K562 (cell line): ENCODE data around the gene CAPRIN2. TPM values are rescaled to one million over a fixed set of nuclear protein-coding genes. Genes with fewer than 3 reads are reported as not detected.

Experiments used
- ATAC-seq: fragments of 200-7000 bp; cut with Tn5 transposase; 3 replicates; pipeline ENCODE4 v1.9.1; 2020; ENCODE audit warnings: moderate library complexity
- BruUV-seq: library from RNA; stranded (reverse); fragments of 400-500 nt; replicated peaks from 2 replicates; lab custom pipeline; 2021; lab: Mats Ljungman, UMichigan
- CTCF ChIA-PET: fragments of 300-600 bp; formaldehyde crosslinking; extraction: SDS; loops from one replicate; lab custom pipeline; 2021; ENCODE audit warnings: low intra/inter-chr PET ratio; lab: Yijun Ruan, JAX
- POLR2A ChIA-PET: fragments of 300-600, 350-650 bp; sonication (Branson Sonifier 250); formaldehyde crosslinking; extraction: SDS; loops from one replicate; lab custom pipeline; 2021; ENCODE audit warnings: antibody characterized with exemption, inconsistent platforms; lab: Yijun Ruan, JAX
- DNase-seq, 4 experiments: peaks; one replicate each; pipeline versions ENCODE4 v3.0.0 to v3.0.0-alpha.2; 2011 to 2018; ENCODE audit warnings: low spot score in 3 of 4, mixed read lengths in 3 of 4; ENCODE audit errors: extremely low read depth in 1 of 4
- FAIRE-seq: peaks from 2 replicates; lab custom pipeline; 2011; peaks lifted over from hg19 to GRCh38; lab: Jason Lieb, UNC
- H2AFZ ChIP-seq: 2 replicates; pipeline ENCODE4 v1.6.0; 2011; ENCODE audit warnings: low read depth, low read length, control low read depth, inconsistent platforms
- H3K27ac ChIP-seq: fragments of 200-600 bp; 3 replicates; pipeline ENCODE4 v1.8.0; 2011; ENCODE audit warnings: low read depth, mild to moderate bottlenecking, control low read depth, inconsistent platforms, low read length, moderate library complexity, mixed read lengths; ENCODE audit errors: extremely low read depth
- H3K27me3 ChIP-seq, 2 experiments: fragments of 300-600 bp in 1 of 2; 2 replicates in 1 of 2; 3 replicates in 1 of 2; pipeline versions ENCODE4 v1.6.0 to v1.8.0; 2011; ENCODE audit warnings: inconsistent platforms in 2 of 2, low read length in 2 of 2, mild to moderate bottlenecking in 1 of 2, mixed read lengths in 1 of 2, moderate library complexity in 1 of 2; ENCODE audit not compliant: control insufficient read depth in 2 of 2, insufficient read depth in 2 of 2
- H3K36me3 ChIP-seq: fragments of 300-600 bp; 3 replicates; pipeline ENCODE4 v1.8.0; 2011; ENCODE audit warnings: mild to moderate bottlenecking, low read length, inconsistent platforms; ENCODE audit not compliant: control insufficient read depth, insufficient read depth
- H3K4me1 ChIP-seq, 2 experiments: fragments of 200-600 bp in 1 of 2; replicated peaks in 1 of 2; 2 replicates in 1 of 2; 3 replicates in 1 of 2; pipeline versions ENCODE4 v1.5.1 to v1.8.0; 2011; ENCODE audit warnings: inconsistent platforms in 2 of 2, low read length in 2 of 2, mild to moderate bottlenecking in 1 of 2, mixed read lengths in 1 of 2, moderate library complexity in 1 of 2; ENCODE audit not compliant: control insufficient read depth in 2 of 2, insufficient read depth in 2 of 2
- H3K4me2 ChIP-seq: 2 replicates; pipeline ENCODE4 v1.6.1; 2011; ENCODE audit warnings: low read length, control low read depth, inconsistent platforms, mixed read lengths; ENCODE audit not compliant: insufficient read depth
- H3K4me3 ChIP-seq: fragments of 200-600 bp; sonication (generic), shearing (Covaris generic); 2 replicates; pipeline ENCODE4 v1.5.1; 2016; ENCODE audit warnings: control low read depth, inconsistent platforms
- H3K79me2 ChIP-seq: fragments of 200-600 bp; 3 replicates; pipeline ENCODE4 v1.8.0; 2011; ENCODE audit warnings: low read length, inconsistent platforms; ENCODE audit not compliant: control insufficient read depth, insufficient read depth
- H3K9ac ChIP-seq, 2 experiments: 2 replicates each; pipeline versions ENCODE4 v1.6.0 to v1.6.1; 2011; ENCODE audit warnings: low read depth in 2 of 2, low read length in 2 of 2, control low read depth in 1 of 2, inconsistent platforms in 1 of 2, mild to moderate bottlenecking in 1 of 2, mixed read lengths in 1 of 2; ENCODE audit not compliant: insufficient read depth in 1 of 2
- H3K9me1 ChIP-seq: one replicate; pipeline ENCODE4 v1.6.0; 2011; ENCODE audit warnings: inconsistent platforms, mild to moderate bottlenecking, low read length, moderate library complexity; ENCODE audit not compliant: control insufficient read depth, insufficient read depth
- H3K9me3 ChIP-seq: replicated peaks from 2 replicates; pipeline ENCODE4 v1.5.1; 2011; ENCODE audit warnings: low read depth, low read length, inconsistent platforms; ENCODE audit not compliant: control insufficient read depth, insufficient read depth
- H4K20me1 ChIP-seq: replicated peaks from 2 replicates; pipeline ENCODE4 v1.6.1; 2011; ENCODE audit warnings: low read length, inconsistent platforms, mixed read lengths; ENCODE audit not compliant: control insufficient read depth, insufficient read depth
- ARID2 ChIP-seq: fragments of 450-650 bp; IDR thresholded peaks from 2 replicates; pipeline ENCODE4 v1.6.1; 2017; ENCODE audit warnings: antibody characterized with exemption, mild to moderate bottlenecking
- ATF6 ChIP-seq: sonication (generic); formaldehyde crosslinking; IDR thresholded peaks from 2 replicates; pipeline ENCODE4 v1.4.0; 2020; ENCODE audit warnings: mild to moderate bottlenecking, missing genetic modification reagents
- BACH1 ChIP-seq: fragments of 200-800 bp; sonication (Bioruptor generic); IDR thresholded peaks from 2 replicates; pipeline ENCODE4 v1.6.1; 2016; ENCODE audit warnings: missing genetic modification characterization, missing compliant biosample characterization
- BRF2 ChIP-seq: IDR thresholded peaks from 3 replicates; pipeline ENCODE4 v1.6.1; 2011; ENCODE audit warnings: borderline replicate concordance, mild to moderate bottlenecking; ENCODE audit not compliant: insufficient read length, insufficient read depth
- CREB5 ChIP-seq: fragments of 250-450 bp; sonication (Bioruptor Pico); IDR thresholded peaks from 2 replicates; pipeline ENCODE4 v1.5.0; 2020; ENCODE audit warnings: mild to moderate bottlenecking
- NR0B1 ChIP-seq: fragments of 450-650 bp; IDR thresholded peaks from one replicate; pipeline ENCODE4 v1.6.1; 2018; ENCODE audit warnings: mild to moderate bottlenecking, moderate library complexity; ENCODE audit not compliant: partially characterized antibody
- SRSF9 ChIP-seq: fragments of 200-400 bp; formaldehyde crosslinking; IDR thresholded peaks from 2 replicates; pipeline ENCODE4 v1.6.1; 2017; ENCODE audit warnings: low read depth, low read length, borderline replicate concordance
- ZNF23 ChIP-seq: fragments of 250-450 bp; sonication (Bioruptor Pico); IDR thresholded peaks from 2 replicates; pipeline ENCODE4 v1.4.0; 2020; ENCODE audit warnings: mild to moderate bottlenecking
- ZNF511 ChIP-seq: sonication (generic); formaldehyde crosslinking; IDR thresholded peaks from 2 replicates; pipeline ENCODE4 v1.8.0; 2022; ENCODE audit warnings: mild to moderate bottlenecking, missing genetic modification reagents
- WGBS: fragments of 100-300 bp; shearing (Covaris generic); methylation state at CpG from one replicate; pipeline ENCODE4 v1.1.6; 2016; ENCODE audit warnings: low coverage, mixed read lengths; ENCODE audit not compliant: insufficient coverage; ENCODE audit errors: missing lambda C conversion rate; 5-methylcytosine and 5-hydroxymethylcytosine counted together
- in situ Hi-C: fragments of 300-500 bp; cut with MboI; formaldehyde crosslinking; loops from 4 replicates; pipeline ENCODE4 v1.15.0; 2018; ENCODE audit warnings: inconsistent platforms, mixed read lengths
- intact Hi-C: fragments of 100-400 bp; cut with micrococcal nuclease; formaldehyde crosslinking; loops from 2 replicates; pipeline ENCODE4 v1.14.2; 2022
- polyA plus RNA-seq, 8 experiments: library from polyadenylated mRNA; depleted of rRNA in 4 of 8; stranded (reverse) in 5 of 8; unstranded in 3 of 8; fragments of >200 nt; fragmentation: Nextera tagmentation in 2 of 8; fragmentation: Illumina TruSeq in 1 of 8; extraction: Ambion mirVana in 2 of 8; extraction: Trizol in 1 of 8; gene quantifications; 2 replicates each; pipeline versions ENCODE4 v1.2.1 to v1.2.3, GENCODE V29; 2011 to 2014; ENCODE audit warnings: inconsistent platforms in 1 of 8, missing spikeins in 1 of 8
- total RNA-seq, 7 experiments: library from RNA; depleted of rRNA in 6 of 7; stranded (reverse); fragments of >200 nt in 6 of 7; fragmentation: Illumina TruSeq in 2 of 7; extraction: Trizol in 2 of 7; gene quantifications; 2 replicates each; pipeline versions ENCODE4 v1.2.1 to v1.2.3, GENCODE V29; 2011 to 2021; ENCODE audit warnings: low replicate concordance in 1 of 7

The CAPRIN2 gene
- total and polyA plus RNA-seq, 9 of the 15 experiments (the other 6 are each of a cell fraction or from before 2014, with no cell fraction given) = 2.3 to 14.5 (median 8.9) TPM

GRCh38 chr12:30792085-30792484, 37.3 kb upstream of the CAPRIN2 start:
- Histone ChIP-seq H4K20me1 (no peaks in the 10 kb centered on the region), H3K4me1 (peaks cover 0 to 13% of the 10 kb centered on the region in 2 experiments; a peak in 3 of 5 replicates), H3K9ac (no peak overlapping the region), H3K9me3 (no peaks in the 10 kb centered on the region), H3K4me3 (no peak overlapping the region), H3K27ac (no peak overlapping the region), H3K79me2 (no peaks in the 10 kb centered on the region), H3K27me3 (peaks cover 0 to 4% of the 10 kb centered on the region in 2 experiments; a peak in 1 of 5 replicates), H2AFZ (no peak overlapping the region), H3K4me2 (no peak overlapping the region), H3K36me3 (no peaks in the 10 kb centered on the region), H3K9me1 (no peaks in the 10 kb centered on the region)
- POLR2A ChIA-PET = no interaction called here
- ATAC-seq = no peak
- TF ChIP-seq NR0B1 (no peak), SRSF9 (no peak), BACH1 (tag) (no peak)
- DNase-seq = no peak
- intact Hi-C loops (no loop called here), in situ Hi-C loops (no loop called here)
- FAIRE-seq = no peak
- WGBS = 61% methylated on average over 2 of the region's 2 CpGs
- CTCF ChIA-PET = no interaction called here
- BruUV-seq = no TSS peak

- no TSS peak for BruUV-seq
- no peaks in the 10 kb centered on the region for H3K27me3 ChIP-seq
- POLR2A ChIA-PET = no interaction called here
- H3K36me3 ChIP-seq = no peaks in the 10 kb centered on the region
- no peak overlapping the region for H2AFZ ChIP-seq
- ATAC-seq (no peak), DNase-seq (no peak), FAIRE-seq (peak; percentile 58)
- no peak overlapping the region for H3K27ac ChIP-seq
- H3K4me2 ChIP-seq = no peak overlapping the region
- CTCF ChIA-PET = no interaction called here
- in situ Hi-C loops (no loop called here), intact Hi-C loops (no loop called here)
- H3K4me3 ChIP-seq = no peak overlapping the region
- H3K9me1 ChIP-seq = no peaks in the 10 kb centered on the region
- H4K20me1 ChIP-seq = no peaks in the 10 kb centered on the region
- H3K79me2 ChIP-seq = no peaks in the 10 kb centered on the region
- WGBS = 0% methylated on average over 2 of the region's 2 CpGs
- no peaks in the 10 kb centered on the region for H3K4me1 ChIP-seq
- H3K9ac ChIP-seq = no peak overlapping the region
- H3K9me3 ChIP-seq = peaks cover 16% of the 10 kb centered on the region
- TF ChIP-seq ATF6 (no peak), ZNF23 (no peak), CREB5 (no peak), BRF2 (no peak), ZNF511 (no peak), ARID2 (no peak)
These were observed 34.0 kb upstream of the CAPRIN2 start for GRCh38 chr12:30788754-30789153.
